SKM-1 (cell line): ENCODE data around the gene GLRA1.

ENCODE experiments used
- DNase-seq: peaks from one replicate; lab custom pipeline; 2025; ENCODE audit not compliant: unreplicated experiment; lab: John Stamatoyannopoulos, UW

Gene GLRA1

DNA sequence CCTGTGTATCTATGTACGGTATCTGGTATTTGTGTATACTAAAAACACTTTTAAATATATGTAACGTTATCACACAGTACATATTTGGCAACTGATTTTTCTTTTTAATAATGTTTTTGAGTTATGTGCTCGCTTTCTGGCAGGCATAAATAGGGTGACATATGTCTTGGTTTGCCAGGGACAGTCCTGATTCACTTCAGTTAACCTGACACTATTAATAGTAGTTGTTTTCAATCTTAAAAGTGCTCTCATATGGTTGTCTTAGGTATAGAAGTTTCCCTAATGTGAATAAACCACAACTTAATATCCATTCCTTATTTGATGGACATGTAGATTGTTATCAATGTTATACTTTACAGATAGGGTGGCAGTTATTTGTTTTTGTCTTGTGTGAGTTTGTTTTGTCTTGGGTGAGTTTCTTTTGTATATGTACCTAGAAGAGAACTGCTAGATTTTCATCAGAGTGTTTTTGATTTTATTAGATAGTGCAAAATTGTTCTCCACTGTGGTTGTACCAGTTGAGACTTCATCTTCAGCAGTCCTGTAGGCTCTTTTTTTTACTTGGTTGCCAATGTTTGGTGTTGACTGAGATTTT, 145.0 kb downstream of the GLRA1 start:
- DNase-seq: no peak

DNA sequence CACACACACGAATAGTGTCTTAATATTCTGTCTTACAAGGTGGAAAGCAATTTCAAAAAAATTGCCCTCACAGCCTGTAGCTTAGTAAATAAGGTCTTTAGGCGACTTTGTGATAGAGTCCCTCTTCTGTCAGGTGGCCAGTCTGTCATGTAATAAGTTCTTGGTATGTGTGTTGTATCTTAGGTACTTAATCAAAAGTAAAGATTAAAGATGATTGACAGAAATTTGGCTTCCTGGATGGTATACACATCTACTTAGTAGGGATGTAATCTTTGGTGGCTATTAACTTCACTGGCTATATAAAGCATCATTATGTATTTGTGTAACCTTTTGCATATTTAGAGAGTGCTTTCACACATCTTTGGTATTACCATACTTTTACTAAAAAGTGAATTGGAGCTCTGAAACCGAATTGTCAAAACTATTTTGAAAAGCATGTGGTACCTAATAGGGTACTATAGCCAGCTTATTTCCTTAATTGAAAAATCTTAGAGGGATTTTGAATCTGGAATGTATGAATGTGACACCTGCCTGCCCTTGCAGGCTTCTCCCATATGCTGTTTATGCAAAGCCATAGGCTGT, 149.5 kb downstream of the GLRA1 start:
- DNase-seq: no peak

GRCh38 chr5:151773951-151774350, 150.7 kb downstream of the GLRA1 start:
- DNase-seq: no peak

- no peak for DNase-seq
These were observed 151.6 kb downstream of the GLRA1 start for GRCh38 chr5:151772846-151773561.
